HepG2 (cell line): Measurements from ENCODE around the gene RFTN1. TPM values are rescaled to one million over a fixed set of nuclear protein-coding genes. Genes with fewer than 3 reads are reported as not detected.

Experiments used
- ATAC-seq: fragments of 200-7000 bp; cut with Tn5 transposase; 3 replicates; pipeline ENCODE4 v1.9.1; 2020; ENCODE audit warnings: mild to moderate bottlenecking, moderate library complexity
- BruUV-seq: library from RNA; stranded (reverse); fragments of 400-500 nt; replicated peaks from 2 replicates; lab custom pipeline; 2021; lab: Mats Ljungman, UMichigan
- CTCF ChIA-PET: fragments of 300-600 bp; formaldehyde crosslinking; extraction: SDS; loops from one replicate; lab custom pipeline; 2021; ENCODE audit warnings: low total read pairs, inconsistent platforms, low intra/inter-chr PET ratio; lab: Yijun Ruan, JAX
- POLR2A ChIA-PET: fragments of 350-600 bp; sonication (Branson Sonifier 250); formaldehyde crosslinking; loops from one replicate; lab custom pipeline; 2020; ENCODE audit warnings: antibody characterized with exemption, inconsistent platforms; lab: Yijun Ruan, JAX
- DNase-seq: peaks from one replicate; pipeline ENCODE4 v3.0.0-alpha.2; 2015; ENCODE audit warnings: low spot score
- FAIRE-seq: peaks from 3 replicates; lab custom pipeline; 2011; peaks lifted over from hg19 to GRCh38; lab: Jason Lieb, UNC
- H2AFZ ChIP-seq: one replicate; pipeline ENCODE4 v1.6.1; 2011; ENCODE audit warnings: low read length, inconsistent platforms
- H3K27ac ChIP-seq: fragments of 300-600 bp; 3 replicates; pipeline ENCODE4 v1.8.0; 2011; ENCODE audit warnings: mixed run types, mild to moderate bottlenecking, mixed read lengths, low read length, inconsistent platforms; ENCODE audit not compliant: insufficient read depth; ENCODE audit errors: extremely low read length
- H3K27me3 ChIP-seq, 2 experiments: fragments of 200-600 bp in 1 of 2; 2 replicates in 1 of 2; 3 replicates in 1 of 2; pipeline versions ENCODE4 v1.6.0 to v1.8.0; 2011; ENCODE audit warnings: low read length in 2 of 2, mild to moderate bottlenecking in 2 of 2, moderate library complexity in 2 of 2, inconsistent platforms in 1 of 2; ENCODE audit not compliant: insufficient read depth in 2 of 2, control insufficient read depth in 1 of 2
- H3K36me3 ChIP-seq, 2 experiments: fragments of 200-600 bp in 1 of 2; replicated peaks in 1 of 2; 2 replicates in 1 of 2; 3 replicates in 1 of 2; pipeline versions ENCODE4 v1.5.1 to v1.8.0; 2011; ENCODE audit warnings: low read length in 2 of 2, inconsistent platforms in 1 of 2; ENCODE audit not compliant: insufficient read depth in 2 of 2, control insufficient read depth in 1 of 2
- H3K4me1 ChIP-seq: 2 replicates; pipeline ENCODE4 v1.5.1; 2012; ENCODE audit warnings: low read length, inconsistent platforms; ENCODE audit not compliant: insufficient read depth
- H3K4me2 ChIP-seq: 2 replicates; pipeline ENCODE4 v1.6.0; 2011; ENCODE audit warnings: low read depth, low read length, inconsistent platforms
- H3K4me3 ChIP-seq, 3 experiments: fragments of 200-600 bp in 1 of 3; sonication (generic), shearing (Covaris generic) in 1 of 3; replicated peaks in 1 of 3; 2 replicates each; pipeline ENCODE4 v1.5.1; 2011 to 2016; ENCODE audit warnings: low read length in 3 of 3, inconsistent platforms in 2 of 3, low read depth in 2 of 3, mild to moderate bottlenecking in 2 of 3, control low read depth in 1 of 3, mixed read lengths in 1 of 3; ENCODE audit not compliant: insufficient read depth in 1 of 3
- H3K79me2 ChIP-seq: one replicate; pipeline ENCODE4 v1.6.1; 2011; ENCODE audit warnings: low read length, inconsistent platforms; ENCODE audit not compliant: insufficient read depth
- H3K9ac ChIP-seq: 2 replicates; pipeline ENCODE4 v1.6.0; 2011; ENCODE audit warnings: mild to moderate bottlenecking, low read depth, low read length, inconsistent platforms; ENCODE audit not compliant: insufficient read depth
- H3K9me3 ChIP-seq: 2 replicates; pipeline ENCODE4 v1.5.1; 2012; ENCODE audit warnings: mild to moderate bottlenecking, low read length
- H4K20me1 ChIP-seq: 2 replicates; pipeline ENCODE4 v1.6.0; 2011; ENCODE audit warnings: inconsistent platforms, mild to moderate bottlenecking, low read length, moderate library complexity; ENCODE audit not compliant: insufficient read depth
- FOXK2 ChIP-seq: fragments of 450-650 bp; IDR thresholded peaks from 2 replicates; pipeline ENCODE4 v1.6.1; 2016
- MAFK ChIP-seq, 2 experiments: IDR thresholded peaks in 1 of 2; conservative IDR thresholded peaks in 1 of 2; 2 replicates each; pipeline ENCODE4 v1.6.1; 2011; ENCODE audit warnings: improper control_type of control experiment in 2 of 2, low read length in 2 of 2
- ONECUT2 ChIP-seq: sonication (generic); formaldehyde crosslinking; IDR thresholded peaks from 2 replicates; pipeline ENCODE4 v1.4.0; 2020; ENCODE audit warnings: missing genetic modification reagents
- POLR2G ChIP-seq: fragments of 200-400 bp; formaldehyde crosslinking; IDR thresholded peaks from 2 replicates; pipeline ENCODE4 v1.6.1; 2018; ENCODE audit warnings: mild to moderate bottlenecking, low read depth, low read length, moderate library complexity
- RERE ChIP-seq: IDR thresholded peaks from 2 replicates; pipeline ENCODE4 v1.6.1; 2016; ENCODE audit warnings: low read depth, missing genetic modification reagents, missing compliant biosample characterization
- RFXAP ChIP-seq: sonication (generic); formaldehyde crosslinking; IDR thresholded peaks from 2 replicates; pipeline ENCODE4 v1.4.0; 2020; ENCODE audit warnings: missing genetic modification reagents, borderline replicate concordance
- SMARCC2 ChIP-seq: fragments of 450-650 bp; IDR thresholded peaks from 2 replicates; pipeline ENCODE4 v1.6.1; 2017; ENCODE audit warnings: antibody characterized with exemption, mild to moderate bottlenecking
- ZC3H4 ChIP-seq: sonication (generic); formaldehyde crosslinking; IDR thresholded peaks from 2 replicates; pipeline ENCODE4 v1.4.0; 2020; ENCODE audit warnings: missing genetic modification reagents, borderline replicate concordance
- ZNF274 ChIP-seq: sonication (generic); formaldehyde crosslinking; IDR thresholded peaks from 2 replicates; pipeline ENCODE4 v1.5.1; 2020; ENCODE audit warnings: mild to moderate bottlenecking, missing genetic modification reagents
- ZNF670 ChIP-seq: sonication (generic); formaldehyde crosslinking; IDR thresholded peaks from 2 replicates; pipeline ENCODE4 v1.8.0; 2022; ENCODE audit warnings: mild to moderate bottlenecking, missing genetic modification reagents, borderline replicate concordance
- ZSCAN9 ChIP-seq: IDR thresholded peaks from 2 replicates; pipeline ENCODE4 v1.6.1; 2016; ENCODE audit warnings: borderline replicate concordance
- WGBS: methylation state at CpG from one replicate; pipeline ENCODE4 v1.1.6; 2017; ENCODE audit warnings: low lambda C conversion rate; 5-methylcytosine and 5-hydroxymethylcytosine counted together
- in situ Hi-C: cut with HindIII; loops from 2 replicates; pipeline ENCODE4 v1.10.0; 2017; ENCODE audit warnings: low pct_unique_long_range_greater_than_20kb; ENCODE audit not compliant: extremely low pct_ligation_motif_present
- intact Hi-C: fragments of 100-400 bp; cut with micrococcal nuclease; formaldehyde crosslinking; loops from one replicate; pipeline ENCODE4 v1.10.0; 2022; ENCODE audit not compliant: unreplicated experiment
- polyA plus RNA-seq, 8 experiments: library from polyadenylated mRNA; depleted of rRNA in 3 of 8; stranded (reverse) in 7 of 8; unstranded in 1 of 8; fragments of >200 nt; fragmentation: Illumina TruSeq in 4 of 8; extraction: Trizol in 4 of 8; gene quantifications; 2 replicates each; pipeline versions ENCODE4 v1.2.1 to v1.2.3, GENCODE V29; 2011 to 2016; ENCODE audit warnings: low read depth in 4 of 8, missing spikeins in 1 of 8, mixed read lengths in 1 of 8; ENCODE audit not compliant: insufficient read depth in 1 of 8
- total RNA-seq, 5 experiments: library from RNA; depleted of rRNA; stranded (reverse); fragments of >200 nt; fragmentation: Illumina TruSeq; extraction: Trizol; gene quantifications; 2 replicates each; pipeline ENCODE4 v1.2.3, GENCODE V29; 2016; ENCODE audit warnings: low read depth in 1 of 5

RFTN1 gene
- total and polyA plus RNA-seq, 2 of the 13 experiments (the other 11 are each of a cell fraction or from before 2014, with no cell fraction given) = not detected

DNA sequence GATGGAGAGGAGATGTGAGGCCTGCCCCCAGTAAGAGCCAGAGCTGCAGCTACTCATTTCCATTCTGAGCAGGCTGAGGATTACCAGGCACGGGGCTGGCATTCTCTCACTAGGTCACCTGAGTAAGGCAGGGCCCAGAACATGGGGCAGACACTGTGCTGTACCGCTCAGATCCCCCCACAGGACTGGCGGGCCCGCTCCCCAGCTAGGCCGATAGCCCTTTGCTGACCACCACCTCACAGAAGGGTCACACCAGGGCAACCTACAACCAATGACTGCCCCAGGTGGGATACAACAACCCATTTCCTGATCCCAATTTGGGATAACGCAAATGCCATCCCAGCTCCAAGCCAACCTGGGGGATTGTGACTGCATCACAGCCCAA is 195.9 kb downstream of the RFTN1 start:
- intact Hi-C loops (no loop called here), in situ Hi-C loops (no loop called here)
- peaks cover 5 to 24% of the 10 kb centered on the region in 2 experiments; a peak in 4 of 5 replicates for H3K36me3 ChIP-seq
- H3K27me3 ChIP-seq = no peaks in the 10 kb centered on the region
- H3K4me2 ChIP-seq = no peak overlapping the region
- no peak overlapping the region for H2AFZ ChIP-seq
- H4K20me1 ChIP-seq = no peaks in the 10 kb centered on the region
- H3K4me1 ChIP-seq = peaks cover 6% of the 10 kb centered on the region; the same call in 1 of the 2 replicates
- POLR2A ChIA-PET = no interaction called here
- no peak for TF ChIP-seq FOXK2
- no peak for TF ChIP-seq ZC3H4
- no peak for TF ChIP-seq ZNF274 (CRISPR knock-in tag)
- TF ChIP-seq MAFK (conservative IDR thresholded peaks at IDR 0.05 in 1 of 2, IDR thresholded peaks at IDR 0.05 in 1 of 2; ENCODE audit: low read length in 2 of 2) = no peak
- TF ChIP-seq ZNF670 (CRISPR knock-in tag) = no peak
- H3K9me3 ChIP-seq = no peaks in the 10 kb centered on the region
- 100% methylated on average over 1 of the region's 6 CpGs for WGBS
- CTCF ChIA-PET = no interaction called here
- H3K79me2 ChIP-seq = no peaks in the 10 kb centered on the region
- no peak overlapping the region for H3K27ac ChIP-seq
- ATAC-seq (no peak), DNase-seq (no peak), FAIRE-seq (no peak)
- H3K4me3 ChIP-seq = no peak overlapping the region
- no TSS peak for BruUV-seq
- no peak overlapping the region for H3K9ac ChIP-seq

- no TSS peak for BruUV-seq
- intact Hi-C loops = no loop called here
Observed at GRCh38 chr3:16316847-16317560, 196.5 kb downstream of the RFTN1 start.

More at GRCh38 chr3:16316847-16317560, 196.5 kb downstream of the RFTN1 start:
- Histone ChIP-seq H3K36me3 (peaks cover 6 to 29% of the 10 kb centered on the region in 2 experiments; a peak in 4 of 5 replicates), H3K27me3 (no peaks in the 10 kb centered on the region), H3K9ac (no peak overlapping the region), H2AFZ (no peak overlapping the region), H3K4me2 (no peak overlapping the region), H3K4me3 (no peak overlapping the region), H3K79me2 (no peaks in the 10 kb centered on the region), H3K4me1 (peaks cover 11% of the 10 kb centered on the region; the same call in 1 of the 2 replicates), H4K20me1 (no peaks in the 10 kb centered on the region), H3K27ac (no peak overlapping the region), H3K9me3 (no peaks in the 10 kb centered on the region)
- ATAC-seq = peak; percentile 36; the same call in 1 of the 3 replicates
- no peak for FAIRE-seq
- TF ChIP-seq RFXAP (CRISPR knock-in tag) (no peak), ONECUT2 (CRISPR knock-in tag) (no peak), SMARCC2 (no peak), RERE (CRISPR knock-in tag) (no peak), POLR2G (no peak), ZSCAN9 (CRISPR knock-in tag) (no peak)
- DNase-seq = no peak
- in situ Hi-C loops = no loop called here
- 96% methylated on average over 5 of the region's 5 CpGs for WGBS
- CTCF ChIA-PET = no interaction called here
- POLR2A ChIA-PET = no interaction called here
